Neural progenitor cell (in vitro differentiated cells): Measurements from ENCODE around the gene EZH2. TPM values are rescaled to one million over a fixed set of nuclear protein-coding genes. Genes with fewer than 3 reads are reported as not detected.

Experiments used
- DNase-seq: peaks from one replicate; pipeline ENCODE4 v3.0.0-alpha.2; 2016; ENCODE audit warnings: low spot score
- H2AFZ ChIP-seq: fragments of 200-600 bp; sonication (generic); replicated peaks from 2 replicates; pipeline ENCODE4 v1.6.1; 2016; ENCODE audit warnings: antibody characterized with exemption
- H3F3A ChIP-seq: fragments of 200-600 bp; sonication (generic); 2 replicates; pipeline ENCODE4 v1.6.1; 2016; ENCODE audit warnings: antibody characterized with exemption, low read depth
- H3K27ac ChIP-seq: fragments of 200-600 bp; sonication (generic); 2 replicates; pipeline ENCODE4 v1.5.1; 2016; ENCODE audit warnings: mild to moderate bottlenecking
- H3K27me3 ChIP-seq: fragments of 200-600 bp; sonication (generic); 2 replicates; pipeline ENCODE4 v1.6.1; 2016; ENCODE audit warnings: mild to moderate bottlenecking, moderate library complexity
- H3K36me3 ChIP-seq: fragments of 200-600 bp; sonication (generic); 2 replicates; pipeline ENCODE4 v1.5.1; 2016
- H3K4me1 ChIP-seq: fragments of 200-600 bp; sonication (generic); 2 replicates; pipeline ENCODE4 v1.6.1; 2016; ENCODE audit warnings: mixed run types
- H3K4me2 ChIP-seq: fragments of 200-600 bp; sonication (generic); 2 replicates; pipeline ENCODE4 v1.6.1; 2016
- H3K4me3 ChIP-seq: fragments of 200-600 bp; sonication (generic); 2 replicates; pipeline ENCODE4 v1.5.1; 2016
- H3K79me2 ChIP-seq: fragments of 200-600 bp; sonication (generic); 2 replicates; pipeline ENCODE4 v1.6.1; 2016; ENCODE audit warnings: low read depth
- H3K9ac ChIP-seq: fragments of 200-600 bp; sonication (generic); 2 replicates; pipeline ENCODE4 v1.6.1; 2016
- H3K9me3 ChIP-seq: fragments of 200-600 bp; sonication (generic); 2 replicates; pipeline ENCODE4 v1.5.1; 2016; ENCODE audit warnings: low read depth
- H4K20me1 ChIP-seq: fragments of 200-600 bp; sonication (generic); 2 replicates; pipeline ENCODE4 v1.6.1; 2016; ENCODE audit warnings: low read depth
- H3K27ac Mint-ChIP-seq: 3 replicates; pipeline ENCODE4 v1.8.0; 2021; ENCODE audit warnings: mixed read lengths
- H3K27me3 Mint-ChIP-seq: 2 replicates; pipeline ENCODE4 v1.8.0; 2022; ENCODE audit warnings: low read depth, mild to moderate bottlenecking, inconsistent platforms, moderate library complexity, mixed read lengths; ENCODE audit not compliant: insufficient read depth
- H3K36me3 Mint-ChIP-seq: 3 replicates; pipeline ENCODE4 v1.8.0; 2021; ENCODE audit warnings: mixed read lengths
- H3K4me1 Mint-ChIP-seq: 3 replicates; pipeline ENCODE4 v1.8.0; 2021; ENCODE audit warnings: mixed read lengths
- H3K4me3 Mint-ChIP-seq: 3 replicates; pipeline ENCODE4 v1.8.0; 2021; ENCODE audit warnings: mild to moderate bottlenecking, moderate library complexity, mixed read lengths
- H3K9me3 Mint-ChIP-seq: 3 replicates; pipeline ENCODE4 v1.8.0; 2020; ENCODE audit warnings: mixed read lengths
- CTCF ChIP-seq: fragments of 200-600 bp; sonication (generic); IDR thresholded peaks from 2 replicates; pipeline ENCODE4 v1.5.1; 2017; ENCODE audit warnings: antibody characterized with exemption, mild to moderate bottlenecking
- EZH2 ChIP-seq: fragments of 200-600 bp; sonication (generic); IDR thresholded peaks from 2 replicates; pipeline ENCODE4 v1.6.1; 2017; ENCODE audit warnings: antibody characterized with exemption, mild to moderate bottlenecking, moderate library complexity
- EZH2phosphoT487 ChIP-seq: fragments of 200-600 bp; sonication (generic); IDR thresholded peaks from 2 replicates; pipeline ENCODE4 v1.6.1; 2017; ENCODE audit warnings: antibody characterized with exemption
- total RNA-seq: library from RNA; depleted of rRNA; stranded (reverse); fragments of >200 nt; gene quantifications from 2 replicates; pipeline ENCODE4 v1.2.3, GENCODE V29; 2015; ENCODE audit warnings: low replicate concordance

EZH2 gene
- total RNA-seq, 1 donor from 2014 or later = 112 TPM

GRCh38 chr7:148871551-148871950 is 12.5 kb downstream of the EZH2 start:
- TF ChIP-seq EZH2 = no peak
- TF ChIP-seq CTCF = no peak
- no peak for TF ChIP-seq EZH2phosphoT487
- H4K20me1 ChIP-seq = peaks cover 93% of the 10 kb centered on the region
- H3K27me3 Mint-ChIP-seq = peaks cover 2% of the 10 kb centered on the region

DNA sequence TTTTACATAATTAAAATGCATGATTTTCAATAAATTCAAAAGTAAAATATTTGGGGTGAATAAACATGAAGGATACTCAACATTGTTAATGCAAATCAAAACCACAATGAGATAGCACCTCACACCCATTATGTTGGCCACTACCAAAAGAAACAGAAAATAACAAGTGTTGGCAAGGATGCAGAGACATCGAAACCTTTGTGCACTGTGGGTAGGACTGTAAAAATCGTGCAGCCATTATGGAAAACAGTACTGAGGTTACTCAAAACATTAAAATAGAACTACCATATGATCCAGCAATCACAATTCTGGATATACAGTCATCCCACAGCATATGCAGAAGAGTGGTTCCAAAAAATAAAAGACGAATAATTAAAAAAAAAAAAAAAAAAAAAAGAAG is 13.1 kb downstream of the EZH2 start:
- H4K20me1 ChIP-seq = peaks cover 93% of the 10 kb centered on the region
- no peak overlapping the region for H3K4me2 ChIP-seq
- no peak overlapping the region for H3K27ac ChIP-seq
- Mint-ChIP-seq H3K27ac (no peak overlapping the region), H3K36me3 (peaks cover 31% of the 10 kb centered on the region), H3K9me3 (peaks cover 9% of the 10 kb centered on the region), H3K4me3 (no peak overlapping the region), H3K27me3 (peaks cover 2% of the 10 kb centered on the region), H3K4me1 (peaks cover 2% of the 10 kb centered on the region)
- no peak overlapping the region for H2AFZ ChIP-seq
- no peaks in the 10 kb centered on the region for H3K9me3 ChIP-seq
- H3K4me3 ChIP-seq = no peak overlapping the region
- peaks cover 6% of the 10 kb centered on the region for H3K4me1 ChIP-seq
- DNase-seq = no peak
- TF ChIP-seq CTCF = no peak
- TF ChIP-seq EZH2phosphoT487 = no peak
- no peak for TF ChIP-seq EZH2
- peaks cover 2% of the 10 kb centered on the region for H3F3A ChIP-seq
- no peaks in the 10 kb centered on the region for H3K36me3 ChIP-seq
- no peak overlapping the region for H3K9ac ChIP-seq
- H3K79me2 ChIP-seq = peaks cover 100% of the 10 kb centered on the region
- H3K27me3 ChIP-seq = no peaks in the 10 kb centered on the region

More at GRCh38 chr7:148871551-148871950, 12.5 kb downstream of the EZH2 start:
- H3K36me3 Mint-ChIP-seq = peaks cover 36% of the 10 kb centered on the region
- DNase-seq = no peak
- peaks cover 2% of the 10 kb centered on the region for H3K4me1 Mint-ChIP-seq
- Histone ChIP-seq H3K9ac (no peak overlapping the region), H3K4me2 (no peak overlapping the region), H3K79me2 (peaks cover 100% of the 10 kb centered on the region), H3K4me1 (peaks cover 6% of the 10 kb centered on the region), H3F3A (no peaks in the 10 kb centered on the region), H3K4me3 (no peak overlapping the region), H3K27ac (no peak overlapping the region), H2AFZ (no peak overlapping the region), H3K9me3 (no peaks in the 10 kb centered on the region), H3K27me3 (no peaks in the 10 kb centered on the region), H3K36me3 (no peaks in the 10 kb centered on the region)
- H3K4me3 Mint-ChIP-seq = no peak overlapping the region
- peaks cover 9% of the 10 kb centered on the region for H3K9me3 Mint-ChIP-seq
- no peak overlapping the region for H3K27ac Mint-ChIP-seq

DNA sequence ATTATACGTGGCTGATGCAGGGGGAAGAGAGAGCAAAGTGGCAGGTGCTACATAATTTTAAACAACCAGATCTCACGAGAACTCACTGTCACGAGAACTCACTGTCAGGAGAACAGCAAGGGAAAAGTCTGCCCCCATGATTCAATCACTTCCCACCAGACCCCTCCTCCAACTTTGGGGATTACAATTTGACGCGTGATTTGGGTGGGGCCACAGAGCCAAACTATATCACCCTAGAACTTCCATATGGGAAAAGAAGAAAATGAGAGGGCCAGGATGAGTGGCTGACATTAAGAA is 15.8 kb downstream of the EZH2 start:
- H3K27ac Mint-ChIP-seq = no peak overlapping the region
- H3K27me3 Mint-ChIP-seq = peaks cover 2% of the 10 kb centered on the region
- peaks cover 95% of the 10 kb centered on the region for H4K20me1 ChIP-seq

More for the DNA sequence above, 15.8 kb downstream of the EZH2 start:
- DNase-seq = no peak
- Histone ChIP-seq H3K9ac (no peak overlapping the region), H3K4me1 (peaks cover 5% of the 10 kb centered on the region), H3K9me3 (no peaks in the 10 kb centered on the region), H3F3A (peaks cover 10% of the 10 kb centered on the region), H3K36me3 (no peaks in the 10 kb centered on the region), H2AFZ (no peak overlapping the region), H3K4me3 (no peak overlapping the region), H3K79me2 (peaks cover 100% of the 10 kb centered on the region), H3K4me2 (no peak overlapping the region), H3K27me3 (no peaks in the 10 kb centered on the region), H3K27ac (no peak overlapping the region)
- TF ChIP-seq CTCF (no peak), EZH2phosphoT487 (no peak), EZH2 (no peak)
- H3K4me3 Mint-ChIP-seq = no peak overlapping the region
- H3K9me3 Mint-ChIP-seq = peaks cover 6% of the 10 kb centered on the region
- peaks cover 27% of the 10 kb centered on the region for H3K36me3 Mint-ChIP-seq
- peaks cover 9% of the 10 kb centered on the region for H3K4me1 Mint-ChIP-seq
